ENCODE data around the gene ABCF3.

The ABCF3 gene

DNA sequence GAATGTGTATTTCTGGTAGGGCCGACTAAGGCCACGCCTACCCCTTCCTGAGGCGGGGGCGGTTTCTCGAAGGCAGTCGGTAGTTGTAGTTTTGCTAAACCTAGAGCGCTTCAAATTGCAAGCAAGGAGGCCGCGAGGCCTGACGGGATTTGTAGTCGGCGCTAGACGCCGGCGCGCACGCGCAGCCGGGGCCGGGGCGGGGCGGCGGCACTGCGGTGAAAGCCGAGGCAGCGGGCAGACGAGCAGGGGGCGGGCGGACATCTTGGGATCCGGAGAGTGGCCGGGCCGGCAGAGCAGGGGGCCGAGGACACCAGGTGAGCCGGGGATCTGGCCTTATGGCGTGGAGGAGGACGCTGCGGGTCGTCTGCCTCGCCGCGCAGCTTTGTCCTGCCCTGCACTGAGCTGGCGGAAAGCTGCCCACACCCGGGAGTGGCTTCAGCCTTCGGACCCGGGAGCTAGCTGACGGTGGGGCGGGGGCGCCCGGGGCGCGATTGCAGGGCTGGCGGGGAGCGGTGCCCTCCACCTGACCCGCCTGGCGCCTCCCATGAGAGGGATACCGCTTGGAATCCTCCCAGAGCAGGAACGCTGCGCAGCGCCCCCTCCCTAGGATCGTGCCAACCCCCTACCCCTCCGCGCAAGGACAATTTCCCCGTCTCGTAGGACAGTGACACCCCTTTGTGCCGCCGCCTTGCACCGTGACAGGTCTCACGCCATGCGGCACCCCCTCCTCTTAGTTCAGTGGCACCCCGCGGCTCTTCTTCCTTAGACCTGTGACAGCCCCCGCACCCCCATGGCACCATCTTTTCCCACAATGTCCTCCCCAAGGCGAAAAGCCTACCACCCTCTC, 11.1 kb upstream of the ABCF3 start, which contains the start of gene AP2M1:
AP2M1 (plus strand) TSS at position 210 of the 847 bp plus-strand sequence. CDS start 2,139 bp downstream, outside the sequence.
- peak within 1 kb of the TSS; percentile 68 for H3K4me3 ChIP-seq (ENCODE audit: low read length)
- no peak for TF ChIP-seq ZNF274 (IDR thresholded peaks at IDR 0.05; ENCODE audit: low read depth, low read length)

DNA sequence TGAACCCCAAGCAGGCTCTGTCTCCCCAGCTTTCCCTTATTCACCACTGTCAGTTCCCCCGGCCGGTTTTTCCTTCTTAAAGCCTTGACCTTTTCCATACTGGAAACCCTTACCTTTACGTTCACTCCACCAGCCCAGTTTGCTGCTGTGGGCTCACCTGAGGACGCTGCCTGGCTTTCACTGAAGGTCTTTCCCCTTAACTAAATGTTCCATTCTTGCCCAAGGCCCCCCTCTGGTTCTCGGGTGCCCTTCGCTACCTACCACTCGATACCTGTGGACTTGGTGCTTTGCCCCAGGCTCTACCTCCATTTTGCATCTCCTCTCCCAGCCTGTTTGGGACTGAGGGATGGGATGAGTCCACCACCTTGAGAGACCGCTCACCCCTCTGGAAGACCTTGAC, 10.5 kb upstream of the ABCF3 start:
- no peak for TF ChIP-seq ZNF274 (IDR thresholded peaks at IDR 0.05; ENCODE audit: low read depth, low read length)
- peak overlapping the region; percentile 68 for H3K4me3 ChIP-seq (ENCODE audit: low read length)

DNA sequence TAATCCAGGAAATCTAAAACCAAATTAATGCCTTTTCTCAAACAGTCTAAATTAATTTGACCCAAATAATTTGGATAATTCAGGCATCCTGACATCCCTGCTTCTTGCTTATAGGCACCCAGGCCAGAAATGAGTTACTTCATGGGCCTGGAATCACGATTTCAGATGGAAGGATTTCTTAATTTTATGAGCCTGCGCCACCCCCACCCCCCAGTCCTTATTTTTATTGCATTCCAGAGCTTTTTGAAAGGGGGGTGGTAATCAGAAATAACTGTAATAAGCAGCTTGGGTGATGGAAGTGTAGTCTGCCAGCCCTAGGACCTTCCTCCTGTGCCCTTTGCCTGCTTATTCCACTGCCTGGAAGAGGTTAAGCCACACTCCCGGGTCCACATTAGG, 10.0 kb upstream of the ABCF3 start:
- no peak for TF ChIP-seq ZNF274 (IDR thresholded peaks at IDR 0.05; ENCODE audit: low read depth, low read length)
- peak overlapping the region; percentile 68 for H3K4me3 ChIP-seq (ENCODE audit: low read length)

DNA sequence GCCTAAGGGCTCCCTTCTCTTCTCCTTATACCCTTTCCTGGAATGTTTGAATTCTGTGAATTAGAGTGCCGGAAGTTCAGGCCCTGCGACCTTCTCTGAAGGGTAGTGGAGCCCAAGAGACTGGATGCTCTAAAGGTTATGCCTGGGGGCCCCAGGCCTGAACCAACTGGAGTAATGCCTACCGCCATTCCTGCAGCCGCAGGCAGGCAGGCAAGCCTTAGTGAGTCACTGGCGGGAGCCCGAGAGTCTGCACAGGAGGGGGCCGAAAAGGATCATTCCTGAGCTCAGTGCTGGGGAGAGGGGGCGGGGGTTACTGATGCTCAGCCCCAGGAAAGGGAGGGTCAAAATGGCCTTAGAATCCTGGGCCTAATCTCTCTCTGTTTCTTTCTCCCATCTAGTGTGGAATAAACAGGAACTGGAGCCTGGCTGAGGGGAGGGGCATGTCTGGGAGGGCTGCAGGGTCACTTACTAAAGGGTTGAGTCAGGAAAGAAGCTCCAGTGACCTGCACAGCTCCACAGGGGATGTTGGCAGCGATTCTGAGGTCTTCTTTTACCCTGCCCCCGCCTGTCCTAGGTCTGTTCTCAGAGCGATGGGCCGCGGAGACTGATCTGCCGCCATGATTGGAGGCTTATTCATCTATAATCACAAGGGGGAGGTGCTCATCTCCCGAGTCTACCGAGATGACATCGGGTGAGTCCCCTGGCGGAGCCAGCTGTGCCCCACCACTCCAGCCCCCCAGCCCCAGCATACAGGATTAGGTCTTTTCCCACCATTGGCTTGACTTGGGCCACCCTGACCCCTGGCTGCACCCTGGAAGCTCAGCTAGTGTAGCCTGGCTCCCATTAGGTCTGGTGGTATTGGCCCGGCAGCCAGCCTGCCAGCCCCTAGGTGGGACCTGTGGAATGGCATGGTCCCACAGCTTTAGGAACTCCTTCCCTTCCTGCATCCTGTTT, 9.3 kb upstream of the ABCF3 start:
- H3K4me3 ChIP-seq (ENCODE audit: low read length), result peak overlapping the region; percentile 68
- no peak for TF ChIP-seq ZNF274 (IDR thresholded peaks at IDR 0.05; ENCODE audit: low read depth, low read length)

DNA sequence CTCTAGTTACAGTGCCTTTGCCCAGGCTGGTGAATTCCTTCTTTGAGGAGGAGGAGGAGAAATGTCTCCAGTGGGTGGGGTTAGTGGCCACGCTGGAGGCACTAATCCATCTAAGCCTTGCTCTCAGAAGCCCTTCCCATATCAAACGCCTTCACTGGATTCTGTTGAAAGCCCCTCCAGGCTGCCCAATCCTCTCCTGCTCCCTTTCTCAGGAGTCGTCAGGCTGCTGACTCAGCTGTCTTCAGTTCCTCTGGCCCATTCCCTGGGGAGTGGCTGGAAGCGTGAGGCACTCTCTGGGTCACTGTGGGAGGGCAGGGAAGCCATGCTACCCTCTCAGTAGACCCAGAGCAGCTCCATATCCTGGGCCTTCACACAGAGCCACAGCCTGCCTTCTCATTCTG, 8.7 kb upstream of the ABCF3 start:
- H3K4me3 ChIP-seq (ENCODE audit: low read length), result no peak overlapping the region
- no peak for TF ChIP-seq ZNF274 (IDR thresholded peaks at IDR 0.05; ENCODE audit: low read depth, low read length)

DNA sequence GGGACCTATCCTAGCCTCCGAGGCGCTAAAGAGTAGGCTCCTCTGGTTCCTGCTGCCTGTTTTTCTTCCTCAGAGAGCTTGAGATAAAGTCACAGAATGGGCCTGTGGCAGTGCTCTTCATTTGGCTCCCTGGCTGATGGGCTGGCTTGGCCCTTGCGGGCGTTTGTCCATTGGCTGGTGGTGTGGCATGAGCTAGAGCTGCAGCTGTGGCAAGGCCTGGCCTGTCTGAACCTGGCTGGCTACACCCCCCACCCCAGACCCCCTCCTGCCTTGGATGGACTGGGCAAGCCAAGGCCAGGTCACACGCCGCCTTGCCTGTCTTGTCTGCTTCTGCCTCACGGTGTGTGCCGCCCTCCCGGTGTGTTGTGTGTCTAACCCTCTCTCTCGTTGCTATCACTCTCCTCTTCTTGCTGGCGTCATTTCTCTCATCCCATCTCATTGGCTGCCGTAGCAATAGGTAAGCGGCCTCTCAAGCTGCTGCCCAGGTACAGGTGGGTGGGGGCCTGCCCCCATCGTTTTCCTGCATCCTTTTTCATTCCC, 8.2 kb upstream of the ABCF3 start:
- no peak for TF ChIP-seq ZNF274 (IDR thresholded peaks at IDR 0.05; ENCODE audit: low read depth, low read length)

DNA sequence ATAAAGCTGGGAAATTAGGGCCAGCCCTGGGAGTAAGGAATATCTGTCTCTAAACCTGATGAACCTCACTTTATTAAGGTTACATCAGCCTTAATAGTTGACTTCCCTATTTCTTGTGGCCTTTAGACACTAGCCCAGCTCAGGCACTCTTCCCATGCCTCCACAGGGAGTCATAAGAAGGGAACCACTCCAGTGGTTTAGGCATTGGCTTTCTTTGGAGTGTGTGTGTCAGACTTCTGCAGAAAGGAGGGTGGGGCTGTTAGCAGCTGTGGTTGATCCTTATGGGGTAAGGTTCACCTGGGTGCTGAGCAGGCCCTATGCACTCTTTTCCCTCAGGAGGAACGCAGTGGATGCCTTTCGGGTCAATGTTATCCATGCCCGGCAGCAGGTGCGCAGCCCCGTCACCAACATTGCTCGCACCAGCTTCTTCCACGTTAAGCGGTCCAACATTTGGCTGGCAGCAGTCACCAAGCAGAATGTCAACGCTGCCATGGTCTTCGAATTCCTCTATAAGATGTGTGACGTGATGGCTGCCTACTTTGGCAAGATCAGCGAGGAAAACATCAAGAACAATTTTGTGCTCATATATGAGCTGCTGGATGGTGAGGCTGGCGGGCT, 7.4 kb upstream of the ABCF3 start:
- H3K4me3 ChIP-seq (ENCODE audit: low read length), result no peak overlapping the region
- no peak for TF ChIP-seq ZNF274 (IDR thresholded peaks at IDR 0.05; ENCODE audit: low read depth, low read length)

More for the DNA sequence above, 8.2 kb upstream of the ABCF3 start:
- no peak overlapping the region for H3K4me3 ChIP-seq (ENCODE audit: low read length)

DNA sequence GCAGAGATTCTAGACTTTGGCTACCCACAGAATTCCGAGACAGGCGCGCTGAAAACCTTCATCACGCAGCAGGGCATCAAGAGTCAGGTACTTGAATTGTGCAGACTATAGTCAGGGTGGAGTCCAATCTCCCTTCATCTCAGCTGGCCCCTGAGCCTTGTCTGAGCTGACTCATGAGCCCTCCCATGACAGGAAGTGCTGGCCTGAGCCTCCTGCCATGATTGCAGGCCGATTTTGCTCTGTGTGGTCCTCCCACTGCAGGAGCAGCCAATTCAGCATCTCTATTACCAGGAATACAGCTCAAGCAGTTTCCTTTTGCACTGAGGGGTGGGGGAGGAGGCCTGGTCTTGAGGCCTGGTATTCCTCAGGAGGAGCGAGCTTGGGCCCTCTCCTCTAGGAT, 5.8 kb upstream of the ABCF3 start:
- TF ChIP-seq ZNF274 (IDR thresholded peaks at IDR 0.05; ENCODE audit: low read depth, low read length), result no peak
- no peak overlapping the region for H3K4me3 ChIP-seq (ENCODE audit: low read length)

DNA sequence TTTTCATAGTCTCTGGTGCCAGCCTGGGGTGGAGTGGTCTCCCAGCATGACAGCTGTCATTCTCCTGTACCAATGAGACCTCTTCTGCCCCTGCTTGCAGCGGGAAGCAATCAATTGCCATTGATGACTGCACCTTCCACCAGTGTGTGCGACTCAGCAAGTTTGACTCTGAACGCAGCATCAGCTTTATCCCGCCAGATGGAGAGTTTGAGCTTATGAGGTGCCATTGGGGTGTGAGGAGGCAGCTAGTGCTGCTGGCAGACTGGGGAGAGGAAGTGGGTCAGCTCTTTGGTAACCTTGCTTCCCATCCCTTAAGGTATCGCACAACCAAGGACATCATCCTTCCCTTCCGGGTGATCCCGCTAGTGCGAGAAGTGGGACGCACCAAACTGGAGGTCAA, 4.4 kb upstream of the ABCF3 start:
- no peak overlapping the region for H3K4me3 ChIP-seq (ENCODE audit: low read length)
- TF ChIP-seq ZNF274 (IDR thresholded peaks at IDR 0.05; ENCODE audit: low read depth, low read length), result no peak

DNA sequence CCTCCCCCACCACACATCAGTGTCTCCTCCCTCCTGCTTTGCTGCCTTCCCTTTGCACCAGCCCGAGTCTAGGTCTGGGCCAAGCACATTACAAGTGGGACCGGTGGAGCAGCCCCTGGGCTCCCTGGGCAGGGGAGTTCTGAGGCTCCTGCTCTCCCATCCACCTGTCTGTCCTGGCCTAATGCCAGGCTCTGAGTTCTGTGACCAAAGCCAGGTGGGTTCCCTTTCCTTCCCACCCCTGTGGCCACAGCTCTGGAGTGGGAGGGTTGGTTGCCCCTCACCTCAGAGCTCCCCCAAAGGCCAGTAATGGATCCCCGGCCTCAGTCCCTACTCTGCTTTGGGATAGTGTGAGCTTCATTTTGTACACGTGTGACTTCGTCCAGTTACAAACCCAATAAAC, 2.3 kb upstream of the ABCF3 start:
- no peak for TF ChIP-seq ZNF274 (IDR thresholded peaks at IDR 0.05; ENCODE audit: low read depth, low read length)
- H3K4me3 ChIP-seq (ENCODE audit: low read length), result no peak overlapping the region

DNA sequence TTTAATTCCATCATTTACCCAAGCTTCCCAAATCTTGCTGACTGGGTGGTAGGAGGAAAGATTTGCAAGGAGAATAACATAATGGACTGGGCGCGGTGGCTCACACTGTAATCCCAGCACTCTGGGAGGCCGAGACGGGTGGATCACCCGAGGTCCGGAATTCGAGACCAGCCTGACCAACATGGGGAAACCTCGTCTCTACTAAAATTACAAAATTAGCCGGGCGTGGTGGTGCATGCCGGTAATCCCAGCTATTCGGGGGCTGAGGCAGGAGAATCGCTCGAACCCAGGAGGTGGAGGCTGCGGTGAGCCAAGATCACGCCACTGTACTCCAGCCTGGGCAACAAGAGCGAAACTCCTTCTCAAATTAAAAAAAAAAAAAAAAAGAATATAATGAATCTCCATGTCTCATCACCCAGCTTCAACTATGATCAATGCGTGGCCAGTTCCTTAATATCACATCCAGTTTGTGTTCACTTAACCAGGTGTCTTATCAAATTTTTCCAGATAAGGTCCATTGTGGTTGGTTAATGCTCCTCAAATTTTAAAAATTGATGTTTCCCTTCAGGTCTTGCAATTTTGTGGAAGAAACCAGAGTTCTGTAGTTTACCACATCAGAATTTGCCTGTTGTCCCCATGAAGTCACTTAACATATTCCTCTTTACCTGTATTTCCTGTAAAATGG, 1.3 kb upstream of the ABCF3 start:
- H3K4me3 ChIP-seq (ENCODE audit: low read length), result no peak overlapping the region
- no peak for TF ChIP-seq ZNF274 (IDR thresholded peaks at IDR 0.05; ENCODE audit: low read depth, low read length)

DNA sequence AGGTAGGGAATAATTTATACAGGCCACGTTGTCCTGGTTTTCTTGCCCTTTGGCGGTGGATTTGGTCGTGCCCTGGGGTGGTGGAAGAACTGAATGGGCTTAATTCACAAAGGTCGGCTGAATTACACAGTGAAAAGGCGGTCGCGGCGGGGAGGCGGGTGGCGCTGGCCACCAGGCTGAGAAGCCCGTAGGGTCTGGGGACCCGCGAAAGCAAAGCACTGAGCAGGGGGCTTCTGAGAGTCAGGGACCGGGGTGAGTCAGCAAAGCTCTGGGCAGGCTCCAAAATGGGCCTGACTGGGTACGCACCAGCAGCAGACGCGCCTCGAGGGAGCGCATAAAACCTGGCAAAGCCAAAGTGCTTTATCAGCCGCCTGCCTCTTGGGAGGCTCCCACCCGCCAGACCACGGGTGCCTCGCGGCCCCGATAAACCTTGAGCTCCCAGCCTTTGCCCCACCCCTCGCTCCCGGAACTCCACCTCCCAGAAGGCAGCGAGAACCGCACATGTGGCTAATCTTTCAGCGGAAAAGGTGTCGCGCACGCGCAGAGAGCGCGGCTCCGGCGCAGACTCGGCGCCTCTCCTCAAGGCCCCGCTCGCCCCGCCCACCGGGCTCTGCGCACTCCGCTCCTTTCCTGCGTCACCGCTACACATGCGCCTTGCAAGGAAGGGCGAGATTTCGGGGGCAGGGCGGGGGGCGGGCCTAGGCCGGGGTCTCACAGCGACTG, 377 bp upstream of the ABCF3 start:
- no peak for TF ChIP-seq ZNF274 (IDR thresholded peaks at IDR 0.05; ENCODE audit: low read depth, low read length)
- peak overlapping the region; percentile 96; the same call in 1 of the 2 replicates for H3K4me3 ChIP-seq (ENCODE audit: low read length)

DNA sequence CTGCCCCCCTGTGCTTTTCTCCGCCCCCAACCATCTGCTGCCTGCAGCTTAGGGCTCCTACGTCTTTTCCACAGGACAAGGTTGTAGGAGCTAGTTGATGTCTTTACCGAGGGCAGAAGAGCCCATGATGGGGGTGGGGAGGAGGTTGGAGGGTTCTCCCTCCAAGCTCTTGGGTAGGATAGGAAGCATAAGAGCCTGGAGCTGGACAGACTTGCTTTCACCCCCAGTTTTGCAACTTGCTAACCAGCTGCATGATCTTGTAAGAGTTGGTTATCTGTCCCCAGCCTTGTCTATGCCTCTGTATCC, 856 bp downstream of the ABCF3 start:
- peak overlapping the region; percentile 96 for H3K4me3 ChIP-seq (ENCODE audit: low read length)
- TF ChIP-seq ZNF274 (IDR thresholded peaks at IDR 0.05; ENCODE audit: low read depth, low read length), result no peak
